ENCODE data around the gene MED27.
A peak's percentile ranks its signal among the peaks of the same experiment; 100 is the strongest.

The MED27 gene

DNA sequence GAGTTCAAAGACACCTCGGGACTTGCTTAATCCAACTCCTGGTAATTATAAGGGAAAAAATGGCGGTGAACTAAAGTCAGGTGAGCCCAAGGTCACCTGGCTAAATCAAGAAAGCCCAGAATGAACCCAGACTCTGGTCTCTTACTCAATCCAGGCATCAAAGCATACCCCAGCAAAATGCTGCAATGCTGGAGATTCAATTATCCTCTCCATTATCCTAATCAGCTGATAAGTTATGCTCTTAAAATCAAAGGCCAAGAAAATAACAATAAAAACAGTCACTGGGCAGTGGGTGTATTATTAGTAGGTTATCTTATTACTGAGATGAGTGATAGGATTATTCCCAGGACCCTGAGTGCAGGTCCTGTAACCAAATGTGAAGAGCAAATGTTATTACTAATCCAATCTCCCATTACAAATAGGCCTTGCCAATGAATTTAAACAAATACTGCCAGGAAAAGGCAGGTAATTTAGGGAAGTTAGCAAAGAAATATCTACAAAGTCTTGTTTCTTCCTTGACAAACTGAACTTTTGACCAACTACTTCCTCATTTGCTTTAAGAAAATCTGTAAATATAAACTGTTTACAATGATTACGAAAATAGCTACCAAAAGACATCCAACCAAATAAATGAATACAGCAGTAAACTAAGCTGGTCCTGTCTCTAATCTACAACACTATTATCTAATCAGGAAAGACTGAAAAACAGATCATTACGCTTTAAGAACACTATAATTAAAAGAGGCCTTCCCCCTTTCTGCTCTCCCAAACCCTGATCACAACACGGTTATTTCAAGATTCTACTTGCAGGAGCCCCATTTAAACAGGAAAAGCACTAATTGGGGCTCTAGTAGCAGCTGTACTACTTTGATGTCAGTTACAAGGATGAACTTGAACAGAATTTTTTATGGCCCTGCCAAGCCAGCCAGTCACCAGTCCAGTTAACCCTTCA, 103.2 kb downstream of the MED27 start:
- DNase-seq (ENCODE audit: extremely low spot score, insufficient read length, low read depth) (no peak), FAIRE-seq (no peak)

DNA sequence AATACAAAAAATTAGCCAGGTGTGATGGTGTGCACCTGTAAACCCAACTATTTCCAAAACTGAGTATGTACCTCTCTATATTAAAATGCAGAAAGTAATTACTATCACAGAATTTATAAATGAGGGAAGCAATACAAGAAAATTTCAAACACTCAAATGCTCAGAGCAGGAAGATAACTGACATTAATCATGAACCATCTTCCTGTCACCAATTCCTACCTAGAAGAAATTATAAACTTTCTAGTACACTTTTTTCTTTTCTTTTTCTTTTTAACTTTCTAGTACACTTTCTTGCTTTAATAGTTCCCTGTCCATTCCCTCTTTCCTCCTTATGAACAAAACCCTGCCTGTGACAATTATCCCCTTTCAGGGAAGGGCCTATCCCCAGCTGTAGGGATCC, 106.8 kb downstream of the MED27 start:
- no peak for FAIRE-seq
- DNase-seq (ENCODE audit: extremely low spot score, insufficient read length, low read depth): no peak

DNA sequence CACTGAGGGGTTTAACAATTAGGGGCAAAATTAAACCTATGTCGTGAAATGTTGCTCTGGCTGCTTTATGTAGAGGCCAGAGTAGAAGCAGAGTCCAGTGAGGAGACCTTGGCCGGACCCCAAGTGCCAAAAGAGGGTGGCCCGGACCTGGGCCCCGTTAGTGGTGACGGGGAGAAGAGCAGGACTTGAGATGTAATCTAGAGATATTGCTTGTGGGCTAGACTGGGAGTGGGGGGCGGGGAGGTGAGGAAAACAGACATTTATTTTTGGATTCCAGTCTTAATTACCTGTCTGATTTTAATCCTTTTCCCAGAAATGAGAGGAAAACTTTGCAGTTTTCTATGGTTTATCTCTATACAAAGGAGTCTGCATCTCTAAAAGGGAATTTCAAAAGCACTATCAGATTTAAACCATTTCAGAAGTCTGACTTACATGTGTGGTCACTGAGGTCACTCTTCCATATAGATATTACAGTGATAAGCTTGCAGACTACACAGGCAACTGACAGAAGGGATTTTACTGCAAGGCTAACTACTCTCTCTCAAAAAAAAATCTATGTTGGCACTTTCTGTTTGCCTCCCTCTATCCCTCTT, 108.1 kb downstream of the MED27 start:
- FAIRE-seq (no peak), DNase-seq (ENCODE audit: extremely low spot score, insufficient read length, low read depth) (no peak)

DNA sequence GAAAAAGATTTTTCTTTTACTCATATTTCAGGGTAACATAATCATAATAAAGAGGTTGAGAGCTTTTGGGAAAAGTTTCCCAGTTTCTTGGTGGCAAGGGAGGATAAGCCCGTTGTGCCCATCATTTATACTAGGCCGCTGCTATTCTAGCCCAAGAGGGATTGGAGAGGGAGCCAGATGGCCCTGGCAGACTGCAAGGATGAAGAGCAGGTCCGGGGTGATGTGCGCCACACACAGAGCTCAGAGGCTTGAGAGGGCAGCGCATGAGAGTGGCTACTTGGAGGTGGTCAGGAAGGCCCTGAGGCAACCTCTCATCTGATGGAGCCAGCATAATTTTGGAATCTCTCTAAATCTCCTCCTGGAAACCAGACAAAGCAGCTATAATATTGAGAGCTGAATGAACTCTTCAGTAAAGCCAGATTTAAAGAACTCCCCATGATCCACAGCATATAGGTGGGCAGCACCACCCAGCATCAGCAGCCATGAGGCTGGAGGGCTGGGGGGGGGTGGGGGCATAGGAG, 110.1 kb downstream of the MED27 start:
- DNase-seq (ENCODE audit: extremely low spot score, insufficient read length, low read depth): no peak
- no peak for FAIRE-seq

DNA sequence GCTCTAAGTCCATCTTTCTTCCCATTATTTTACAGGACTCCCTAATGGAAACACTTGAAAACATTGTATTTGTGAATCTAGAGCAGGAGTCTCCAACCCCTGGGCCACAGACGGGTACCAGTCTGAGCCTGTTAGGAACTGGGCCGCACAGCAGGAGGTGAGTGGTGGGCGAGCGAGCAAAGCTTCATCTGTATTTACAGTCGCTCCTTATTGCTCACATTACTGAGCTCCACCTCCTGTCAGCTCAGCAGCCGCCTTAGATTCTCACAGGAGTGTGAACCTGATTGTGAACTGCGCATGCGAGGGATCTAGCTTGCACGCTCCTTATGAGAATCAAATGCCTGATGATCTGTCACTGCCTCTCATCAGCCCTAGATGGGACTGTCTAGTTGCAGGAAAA, 111.0 kb downstream of the MED27 start:
- no peak for DNase-seq (ENCODE audit: extremely low spot score, insufficient read length, low read depth)
- FAIRE-seq: no peak

DNA sequence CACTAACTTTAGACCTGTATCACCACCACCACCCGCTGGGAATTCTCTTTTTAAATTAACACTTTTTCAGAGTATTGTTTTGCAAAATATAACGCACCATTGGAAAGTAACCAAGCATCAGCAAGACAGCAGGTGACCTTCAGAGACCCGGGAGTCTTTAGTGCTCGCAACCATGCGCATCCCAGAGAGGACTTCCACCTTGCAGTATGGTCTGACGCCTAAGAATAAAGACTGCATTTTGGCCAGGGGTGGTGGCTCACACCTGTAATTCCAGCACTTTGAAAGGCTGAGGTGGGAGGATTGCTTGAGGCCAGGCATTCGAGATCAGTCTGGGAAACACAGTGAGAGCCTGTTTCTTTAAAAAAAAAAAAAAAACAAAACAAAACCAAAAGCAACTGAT, 113.8 kb downstream of the MED27 start:
- DNase-seq (ENCODE audit: extremely low spot score, insufficient read length, low read depth) (no peak), FAIRE-seq (no peak)

DNA sequence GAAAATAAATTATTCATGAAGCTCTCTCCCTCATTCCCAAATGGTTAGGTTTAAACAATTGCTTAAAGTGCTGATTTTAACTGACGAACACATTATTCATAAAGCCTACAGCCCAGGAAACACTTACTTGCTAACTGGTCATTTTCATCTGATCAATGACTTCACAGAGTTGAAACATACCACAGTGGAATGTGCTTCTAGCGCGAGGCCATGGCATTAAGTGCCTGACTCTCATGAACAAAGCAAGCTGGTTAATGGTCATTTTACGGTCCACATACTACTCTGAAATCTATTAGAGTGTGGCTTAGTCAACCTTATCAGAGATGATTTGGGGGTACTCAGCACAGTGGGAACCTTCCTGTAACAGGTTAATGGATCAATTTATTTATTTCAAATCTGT, 114.6 kb downstream of the MED27 start:
- no peak for FAIRE-seq
- no peak for DNase-seq (ENCODE audit: extremely low spot score, insufficient read length, low read depth)

DNA sequence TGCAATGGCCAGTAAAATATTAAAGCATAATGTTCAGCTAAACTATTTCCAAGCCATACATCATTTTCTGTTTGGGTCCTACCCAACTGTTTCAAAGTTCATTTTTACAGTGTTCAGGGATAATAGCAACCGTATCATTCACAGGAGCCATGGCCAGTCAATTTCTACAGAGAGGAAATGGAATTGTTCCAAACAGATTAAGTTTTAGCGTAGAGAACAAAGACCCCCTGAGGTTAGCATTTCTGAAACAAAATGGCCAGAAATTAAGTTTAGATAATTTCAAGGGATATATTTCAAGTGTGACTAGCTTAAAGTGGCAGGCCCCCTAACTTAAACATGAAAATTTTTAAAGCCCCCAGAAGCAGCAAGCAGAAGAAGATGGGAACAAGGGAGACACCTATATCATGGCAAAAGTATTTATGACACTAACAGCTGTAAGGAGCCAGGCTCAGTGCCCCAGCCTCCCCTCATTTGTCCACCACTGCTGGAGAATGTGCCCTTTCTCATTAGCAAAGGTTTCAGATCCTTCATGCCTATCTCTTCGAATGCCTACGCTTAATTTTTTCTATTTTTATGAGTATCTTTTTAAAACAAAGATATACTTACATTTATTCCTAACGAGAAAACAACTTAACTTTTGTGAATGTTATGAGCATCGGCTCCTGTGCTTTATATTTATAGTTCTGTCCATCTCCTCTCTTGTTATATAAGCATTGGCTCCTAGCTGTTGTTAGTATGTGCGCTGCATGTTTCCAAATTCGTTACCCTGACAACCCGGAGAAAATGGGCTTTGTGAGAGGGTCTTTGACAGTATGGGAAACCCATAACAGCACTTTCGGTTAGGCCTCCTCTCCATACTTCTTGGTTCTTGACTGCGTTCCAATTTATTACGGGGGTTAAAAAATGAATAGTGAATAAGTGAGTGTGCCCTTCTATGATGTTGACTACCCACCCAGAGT, 116.3 kb downstream of the MED27 start:
- FAIRE-seq (no peak), DNase-seq (ENCODE audit: extremely low spot score, insufficient read length, low read depth) (no peak)

DNA sequence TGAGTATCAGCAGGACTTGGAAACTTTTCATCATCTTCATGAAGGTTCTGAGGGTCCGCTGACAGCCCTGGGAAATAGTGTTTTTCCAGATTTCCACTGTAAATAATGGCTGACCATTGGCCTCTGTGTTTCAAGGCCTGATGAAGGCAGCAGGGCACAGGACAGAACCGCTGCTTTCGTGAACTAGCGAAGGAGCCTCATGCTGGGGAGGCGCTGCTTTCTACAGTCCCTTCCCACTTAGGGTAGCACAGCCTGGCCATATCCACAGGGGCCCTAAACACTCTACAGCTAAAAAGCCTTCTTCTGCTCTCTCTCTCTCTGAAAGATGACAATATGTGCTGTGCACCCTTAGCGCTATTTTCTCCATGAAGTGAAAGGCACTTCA, 118.2 kb downstream of the MED27 start:
- FAIRE-seq: no peak
- DNase-seq (ENCODE audit: extremely low spot score, insufficient read length, low read depth): no peak

DNA sequence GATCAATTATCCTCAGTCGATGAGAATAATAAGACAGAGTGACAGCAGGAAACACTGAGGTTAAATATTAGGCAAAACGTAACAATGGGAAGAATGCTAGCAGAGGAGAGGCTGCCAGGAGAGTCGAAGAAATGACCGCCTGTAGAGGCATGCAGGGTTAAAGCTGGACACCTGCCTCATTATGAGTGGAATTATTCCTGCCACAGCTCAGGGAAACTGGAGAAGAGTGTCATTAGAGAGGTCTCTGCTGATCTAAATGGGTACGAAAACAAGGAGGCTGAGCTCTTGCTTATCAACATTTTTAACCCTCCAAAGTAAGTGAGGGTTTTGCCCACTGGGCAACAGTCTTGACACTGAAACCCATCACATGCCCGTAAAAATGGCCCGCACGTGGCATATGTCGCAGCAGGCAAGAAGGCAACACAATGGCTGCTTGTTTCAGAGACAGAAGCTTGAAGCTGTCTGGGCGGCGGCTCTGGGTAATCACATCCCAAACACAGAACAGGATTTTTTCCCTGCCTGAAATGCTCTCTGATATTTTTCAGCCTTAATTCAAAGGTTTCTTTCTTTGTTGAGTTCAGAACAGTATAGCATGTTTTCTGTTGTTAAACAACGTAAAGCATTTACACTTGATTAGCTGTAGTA, 118.7 kb downstream of the MED27 start:
- FAIRE-seq: no peak
- DNase-seq (ENCODE audit: extremely low spot score, insufficient read length, low read depth): no peak

DNA sequence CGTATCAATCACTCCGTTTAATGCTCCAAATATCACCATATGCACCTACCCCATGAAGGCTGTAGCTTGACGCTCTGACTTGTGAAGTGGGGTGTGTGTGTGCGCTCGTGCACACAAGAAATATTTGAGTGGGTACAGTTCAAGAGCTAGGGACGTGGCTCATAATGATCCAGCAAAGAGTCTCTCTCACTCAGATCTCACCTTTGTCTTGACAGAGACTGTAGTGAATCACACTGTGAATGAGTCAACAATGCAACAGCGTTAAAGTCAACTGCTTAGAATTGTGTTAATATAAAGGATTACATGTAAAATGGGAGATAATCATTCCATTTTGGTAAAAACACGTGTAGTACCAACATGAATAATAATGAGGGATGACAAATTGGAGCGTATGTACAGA, 119.4 kb downstream of the MED27 start:
- DNase-seq (ENCODE audit: extremely low spot score, insufficient read length, low read depth) (no peak), FAIRE-seq (no peak)

DNA sequence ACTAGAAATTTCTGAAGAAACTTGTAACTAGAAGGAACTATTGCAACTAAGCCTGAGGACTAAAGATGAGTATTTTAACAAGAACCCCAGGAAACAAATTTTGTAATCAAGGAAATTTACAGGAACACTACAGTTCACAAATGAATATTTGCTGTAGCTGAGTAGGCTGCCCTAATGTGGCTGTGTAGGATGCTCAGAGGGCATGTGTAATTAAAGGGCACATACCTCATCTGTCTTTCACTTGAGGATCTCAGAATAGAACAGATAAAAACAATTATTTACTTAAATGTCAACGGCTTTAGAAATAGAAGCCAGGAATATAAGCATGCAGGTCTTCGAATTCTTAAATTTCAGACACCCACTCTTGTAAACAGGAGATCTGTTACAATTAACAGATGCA, 119.8 kb downstream of the MED27 start:
- FAIRE-seq (no peak), DNase-seq (ENCODE audit: extremely low spot score, insufficient read length, low read depth) (no peak)

DNA sequence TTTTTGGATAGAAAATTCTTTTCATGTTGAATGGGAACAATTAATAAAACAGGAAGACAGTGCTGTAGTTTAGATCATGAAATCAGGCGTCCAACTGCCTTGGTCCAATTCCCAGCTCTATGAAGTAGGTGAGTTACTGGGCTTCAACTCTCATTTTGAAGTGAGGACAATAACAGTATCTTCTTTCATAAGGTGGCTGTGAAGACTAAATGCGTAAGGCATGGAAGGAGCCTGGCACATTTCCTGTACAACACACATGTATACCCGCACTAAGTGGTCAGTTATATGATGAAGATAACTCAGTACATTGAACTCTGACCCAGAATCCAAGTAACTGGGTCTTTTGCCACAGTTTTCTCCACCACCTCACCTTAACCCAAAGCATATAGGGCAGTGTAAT, 120.6 kb downstream of the MED27 start:
- no peak for FAIRE-seq
- DNase-seq (ENCODE audit: extremely low spot score, insufficient read length, low read depth): no peak

DNA sequence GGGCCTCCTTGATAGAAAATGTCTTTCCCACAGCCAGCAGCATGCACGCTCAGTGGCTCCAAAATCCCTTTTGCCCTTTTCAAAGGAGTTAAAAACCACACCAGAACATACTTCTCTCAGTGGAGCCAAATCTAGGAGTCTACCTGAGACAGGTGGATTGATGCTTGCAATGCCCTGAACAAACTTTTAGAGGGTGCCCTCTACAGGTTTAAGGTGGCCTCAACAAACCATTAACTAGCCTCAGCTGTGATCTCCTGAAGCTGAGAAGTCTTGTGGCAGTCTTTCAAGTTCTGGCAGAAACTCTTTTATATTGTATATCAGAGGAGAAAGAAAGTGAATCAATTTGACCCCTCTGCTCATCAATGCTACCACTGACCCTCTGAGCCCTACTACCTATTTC, 125.4 kb downstream of the MED27 start:
- DNase-seq (ENCODE audit: extremely low spot score, insufficient read length, low read depth) (no peak), FAIRE-seq (peak; percentile 69)

DNA sequence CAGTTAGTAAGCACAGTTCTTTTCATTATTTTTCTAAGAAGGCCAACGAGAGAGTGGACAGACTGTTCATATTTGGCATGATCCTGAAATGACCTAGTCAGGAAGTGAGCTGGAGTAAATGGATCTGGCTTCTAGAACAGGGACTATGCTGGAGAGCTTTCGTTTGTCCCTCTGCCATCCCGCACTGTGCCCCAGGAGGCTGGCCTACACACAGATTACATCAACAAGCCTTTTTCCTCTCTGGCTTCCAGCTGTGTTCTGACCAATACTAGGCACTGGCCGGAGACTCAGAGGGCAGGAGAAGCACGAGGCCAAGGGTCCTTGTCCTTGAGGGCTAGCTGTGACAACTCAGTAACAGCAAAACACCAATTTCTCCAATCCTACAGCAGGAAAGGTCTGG, 127.8 kb downstream of the MED27 start:
- no peak for DNase-seq (ENCODE audit: extremely low spot score, insufficient read length, low read depth)
- no peak for FAIRE-seq

DNA sequence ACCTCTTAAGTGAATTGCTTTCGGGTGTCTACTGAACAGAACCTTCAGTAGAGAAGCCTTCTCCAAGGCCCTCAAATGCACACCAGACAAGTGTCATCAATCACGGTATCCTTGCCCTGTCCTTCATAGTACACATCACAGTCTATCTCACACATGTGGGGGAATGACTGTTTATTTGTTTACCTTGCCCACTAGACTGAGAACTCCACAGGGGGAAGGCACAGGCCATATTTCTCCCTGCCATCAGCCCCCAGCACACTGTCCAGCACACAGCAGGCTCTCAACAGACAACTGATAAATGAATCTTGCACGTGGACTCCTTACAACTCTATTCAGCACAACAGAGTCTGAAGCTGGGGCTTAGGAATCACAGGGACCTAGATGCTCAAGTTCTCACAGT, 128.5 kb downstream of the MED27 start:
- no peak for FAIRE-seq
- DNase-seq (ENCODE audit: extremely low spot score, insufficient read length, low read depth): no peak

DNA sequence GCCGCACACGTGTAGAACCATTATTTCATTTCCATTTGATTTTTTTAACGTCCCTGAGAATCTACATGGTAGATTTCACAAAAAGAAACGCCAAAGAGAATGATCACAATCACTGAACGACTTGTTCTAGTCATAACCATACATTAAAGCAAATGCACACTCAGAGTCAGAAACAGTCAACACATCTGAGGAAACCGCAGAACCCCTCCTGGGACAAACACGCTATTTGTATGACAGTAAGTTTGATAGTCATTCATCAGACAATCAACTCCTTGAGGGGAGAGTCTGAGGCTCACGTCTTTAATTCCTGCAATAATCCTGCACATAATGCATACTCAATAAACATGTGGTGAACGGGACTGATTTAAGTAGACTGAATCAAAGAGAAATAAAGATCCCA, 129.2 kb downstream of the MED27 start:
- DNase-seq (ENCODE audit: extremely low spot score, insufficient read length, low read depth): no peak
- FAIRE-seq: no peak

DNA sequence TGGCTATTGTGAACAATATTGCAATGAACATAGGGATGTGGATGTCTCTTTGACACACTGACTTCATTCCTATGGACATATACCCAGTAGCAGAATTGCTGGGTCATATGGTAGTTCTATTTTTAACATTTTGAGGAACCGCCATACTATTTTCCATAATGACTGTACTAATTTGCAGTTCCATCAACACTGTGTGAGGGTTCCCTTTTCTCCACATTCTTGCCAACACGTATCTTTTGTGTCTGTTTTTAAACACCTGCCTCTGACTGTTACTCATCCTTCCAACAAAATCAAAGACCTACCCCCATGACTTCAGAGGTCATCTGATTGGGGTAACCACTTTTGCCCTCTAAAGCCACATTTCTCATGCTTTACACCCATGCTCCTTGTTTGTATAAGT, 133.5 kb downstream of the MED27 start:
- FAIRE-seq: no peak
- DNase-seq (ENCODE audit: extremely low spot score, insufficient read length, low read depth): no peak

DNA sequence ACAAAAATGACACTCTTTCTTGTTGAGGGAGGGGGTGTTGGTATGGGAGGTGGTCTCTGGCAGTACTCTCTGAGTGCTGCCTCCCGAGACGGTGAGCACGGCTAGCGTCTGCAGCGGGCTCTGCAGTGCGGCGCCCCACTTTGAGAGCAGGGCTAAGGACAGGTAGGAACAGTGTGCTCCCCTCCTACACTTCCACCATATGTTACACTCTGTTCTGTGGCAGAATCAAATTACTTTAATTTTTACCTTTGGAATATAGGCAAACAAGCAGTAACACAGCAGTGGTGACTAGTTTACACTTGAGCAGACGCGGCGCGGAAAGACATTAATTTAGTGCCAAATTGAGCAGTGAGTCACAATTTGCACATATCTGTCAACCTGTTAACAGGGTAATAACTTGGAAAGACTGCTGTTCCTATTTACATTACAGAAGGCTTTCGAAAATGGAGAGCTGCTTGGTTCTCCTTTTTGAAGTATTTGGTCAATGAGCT, 136.3 kb downstream of the MED27 start:
- no peak for FAIRE-seq
- no peak for DNase-seq (ENCODE audit: extremely low spot score, insufficient read length, low read depth)
